IMR-90 (cell line): Measurements from ENCODE around the gene CLEC16A. TPM values are rescaled to one million over a fixed set of nuclear protein-coding genes. Genes with fewer than 3 reads are reported as not detected.

Experiments
- ATAC-seq: fragments of 200-7000 bp; cut with Tn5 transposase; 2 replicates; pipeline ENCODE4 v1.9.1; 2020; ENCODE audit warnings: low read depth, mild to moderate bottlenecking, moderate library complexity
- BruUV-seq: library from RNA; stranded (reverse); fragments of 400-500 nt; replicated peaks from 2 replicates; lab custom pipeline; 2021; lab: Mats Ljungman, UMichigan
- CTCF ChIA-PET: fragments of 300-600 bp; formaldehyde crosslinking; extraction: SDS; loops from one replicate; lab custom pipeline; 2021; ENCODE audit warnings: antibody characterized with exemption; lab: Yijun Ruan, JAX
- POLR2A ChIA-PET: fragments of 300-600 bp; sonication (Branson Sonifier 250); formaldehyde crosslinking; loops from one replicate; lab custom pipeline; 2022; ENCODE audit warnings: antibody characterized with exemption; ENCODE audit not compliant: unreplicated experiment; lab: Charles Lee
- DNase-seq: peaks from one replicate; pipeline ENCODE4 v3.0.0; 2013
- H2AFZ ChIP-seq: replicated peaks from 2 replicates; pipeline ENCODE3; 2013; ENCODE audit warnings: low read length, mild to moderate bottlenecking; ENCODE audit not compliant: poor library complexity
- H2AK5ac ChIP-seq: 2 replicates; pipeline ENCODE4 v1.6.1; 2013; ENCODE audit warnings: low read depth, low read length, inconsistent platforms
- H2AK9ac ChIP-seq: replicated peaks from 2 replicates; pipeline ENCODE3; 2013; ENCODE audit warnings: mild to moderate bottlenecking, low read depth, low read length, moderate library complexity; ENCODE audit not compliant: poor library complexity
- H2BK120ac ChIP-seq: 2 replicates; pipeline ENCODE4 v1.6.1; 2013; ENCODE audit warnings: low read depth, low read length, inconsistent platforms
- H2BK15ac ChIP-seq: 3 replicates; pipeline ENCODE4 v1.6.1; 2013; ENCODE audit warnings: low read depth, low read length, inconsistent platforms
- H2BK20ac ChIP-seq: 2 replicates; pipeline ENCODE4 v1.6.1; 2013; ENCODE audit warnings: low read depth, mild to moderate bottlenecking, inconsistent platforms, low read length, moderate library complexity
- H2BK5ac ChIP-seq: 2 replicates; pipeline ENCODE4 v1.6.1; 2013; ENCODE audit warnings: mild to moderate bottlenecking, low read depth, low read length, inconsistent platforms; ENCODE audit not compliant: poor library complexity, severe bottlenecking
- H3K14ac ChIP-seq: replicated peaks from 2 replicates; pipeline ENCODE4 v1.6.1; 2013; ENCODE audit warnings: low read depth, low read length, inconsistent platforms
- H3K18ac ChIP-seq: 2 replicates; pipeline ENCODE4 v1.6.1; 2013; ENCODE audit warnings: low read depth, low read length, control low read depth
- H3K23ac ChIP-seq: 2 replicates; pipeline ENCODE4 v1.6.1; 2013; ENCODE audit warnings: low read depth, low read length, inconsistent platforms
- H3K27ac ChIP-seq: 2 replicates; pipeline ENCODE4 v1.5.1; 2013; ENCODE audit warnings: mild to moderate bottlenecking, control low read depth, low read length; ENCODE audit not compliant: insufficient read depth
- H3K27me3 ChIP-seq: 2 replicates; pipeline ENCODE4 v1.6.1; 2013; ENCODE audit warnings: low read length; ENCODE audit not compliant: control insufficient read depth, insufficient read depth
- H3K36me3 ChIP-seq: 2 replicates; pipeline ENCODE4 v1.6.1; 2013; ENCODE audit warnings: low read length, mixed read lengths; ENCODE audit not compliant: control insufficient read depth, insufficient read depth
- H3K4ac ChIP-seq: 2 replicates; pipeline ENCODE4 v1.6.1; 2013; ENCODE audit warnings: low read depth, low read length, inconsistent platforms
- H3K4me1 ChIP-seq: 2 replicates; pipeline ENCODE4 v1.6.1; 2013; ENCODE audit warnings: low read length, mixed read lengths; ENCODE audit not compliant: control insufficient read depth, insufficient read depth
- H3K4me2 ChIP-seq: 2 replicates; pipeline ENCODE4 v1.6.1; 2013; ENCODE audit warnings: low read depth, mild to moderate bottlenecking, control low read depth, low read length, moderate library complexity
- H3K4me3 ChIP-seq: 2 replicates; pipeline ENCODE4 v1.5.1; 2013; ENCODE audit warnings: low read depth, mild to moderate bottlenecking, control low read depth, low read length, moderate library complexity; ENCODE audit not compliant: insufficient read depth
- H3K56ac ChIP-seq: 2 replicates; pipeline ENCODE4 v1.6.1; 2013; ENCODE audit warnings: low read length, inconsistent platforms; ENCODE audit not compliant: insufficient read depth; ENCODE audit errors: extremely low read depth
- H3K79me1 ChIP-seq, 2 experiments: 2 replicates each; pipeline ENCODE4 v1.6.1; 2013; ENCODE audit warnings: low read length in 2 of 2, inconsistent platforms in 1 of 2, low read depth in 1 of 2
- H3K9ac ChIP-seq: 2 replicates; pipeline ENCODE4 v1.6.1; 2013; ENCODE audit warnings: low read depth, low read length, control low read depth
- H3K9me1 ChIP-seq: 2 replicates; pipeline ENCODE4 v1.6.1; 2013; ENCODE audit warnings: low read length, inconsistent platforms; ENCODE audit not compliant: insufficient read depth
- H3K9me3 ChIP-seq: 2 replicates; pipeline ENCODE4 v1.6.1; 2013; ENCODE audit warnings: low read length; ENCODE audit not compliant: control insufficient read depth, insufficient read depth
- H4K20me1 ChIP-seq: 2 replicates; pipeline ENCODE4 v1.6.1; 2013; ENCODE audit warnings: low read length, inconsistent platforms; ENCODE audit not compliant: insufficient read depth
- H4K5ac ChIP-seq: 2 replicates; pipeline ENCODE4 v1.6.1; 2013; ENCODE audit warnings: mild to moderate bottlenecking, low read depth, low read length, control low read depth
- H4K8ac ChIP-seq, 2 experiments: 2 replicates each; pipeline ENCODE4 v1.6.1; 2013; ENCODE audit warnings: low read depth in 2 of 2, low read length in 2 of 2, control low read depth in 1 of 2, inconsistent platforms in 1 of 2
- H4K91ac ChIP-seq: 2 replicates; pipeline ENCODE4 v1.6.1; 2013; ENCODE audit warnings: low read depth, low read length, inconsistent platforms; ENCODE audit not compliant: insufficient read depth
- BHLHE40 ChIP-seq: fragments of 150-350 bp; IDR thresholded peaks from 2 replicates; pipeline ENCODE4 v1.6.1; 2016; ENCODE audit warnings: mild to moderate bottlenecking, low read depth, low read length
- CEBPB ChIP-seq: IDR thresholded peaks from 2 replicates; pipeline ENCODE4 v1.6.1; 2012; ENCODE audit warnings: low read depth, low read length, improper control_type of control experiment
- CHD1 ChIP-seq: IDR thresholded peaks from 2 replicates; pipeline ENCODE4 v1.6.1; 2012; ENCODE audit warnings: low read depth, low read length, improper control_type of control experiment
- FOS ChIP-seq: fragments of 150-350 bp; IDR thresholded peaks from 2 replicates; pipeline ENCODE4 v1.6.1; 2016; ENCODE audit warnings: low read depth, low read length
- MXI1 ChIP-seq: IDR thresholded peaks from 2 replicates; pipeline ENCODE4 v1.6.1; 2012; ENCODE audit warnings: low read depth, mild to moderate bottlenecking, low read length, moderate library complexity, borderline replicate concordance
- RFX5 ChIP-seq: IDR thresholded peaks from 2 replicates; pipeline ENCODE4 v1.8.0; 2012; ENCODE audit warnings: low read depth, mild to moderate bottlenecking, low read length, moderate library complexity
- SMC3 ChIP-seq: fragments of 150-350 bp; IDR thresholded peaks from 2 replicates; pipeline ENCODE4 v1.6.1; 2016; ENCODE audit warnings: low read depth, mild to moderate bottlenecking, antibody characterized with exemption, low read length, moderate library complexity
- WGBS, 2 experiments: methylation state at CpG; one replicate each; pipeline versions ENCODE4 v1.1.5 to v1.1.7; 2013; ENCODE audit warnings: missing lambda C conversion rate in 2 of 2; ENCODE audit not compliant: insufficient read length in 1 of 2; ENCODE audit errors: extremely low coverage in 2 of 2; 5-methylcytosine and 5-hydroxymethylcytosine counted together
- dilution Hi-C: fragments of 300-500 bp; cut with HindIII; formaldehyde crosslinking; loops from one replicate; pipeline ENCODE4 v1.14.3; 2018; ENCODE audit warnings: low sequenced_read_pairs; ENCODE audit not compliant: unreplicated experiment
- in situ Hi-C: fragments of 300-500 bp; cut with MboI; formaldehyde crosslinking; loops from 3 replicates; pipeline ENCODE4 v1.14.3; 2019; ENCODE audit warnings: low sequenced_read_pairs, inconsistent platforms, mixed read lengths
- intact Hi-C: fragments of 100-400 bp; cut with micrococcal nuclease; formaldehyde crosslinking; loops from 2 replicates; pipeline ENCODE4 v1.10.0; 2022
- polyA plus RNA-seq, 3 experiments: library from polyadenylated mRNA; depleted of rRNA; stranded (reverse); fragments of >200 nt; gene quantifications; 2 replicates each; pipeline ENCODE4 v1.2.3, GENCODE V29; 2012; ENCODE audit warnings: low replicate concordance in 1 of 3
- total RNA-seq: library from RNA; depleted of rRNA; stranded (reverse); fragments of >200 nt; gene quantifications from 2 replicates; pipeline ENCODE4 v1.2.3, GENCODE V29; 2012

CLEC16A gene
- total and polyA plus RNA-seq, 2 of the 4 experiments (the other 2 are of a cell fraction) = 15.9 to 16.5 TPM

GRCh38 chr16:10906482-10906881 lies 37.9 kb upstream of the CLEC16A start:
- intact Hi-C loops (no loop called here), in situ Hi-C loops (loop anchor here (25.0 kb wide), 1 partner anchor 644 kb away; no protein-coding TSS in a partner anchor), dilution Hi-C loops (no loop called here)
- Histone ChIP-seq H4K91ac (no peak overlapping the region), H3K4me2 (no peak overlapping the region), H3K23ac (no peak overlapping the region), H3K27me3 (peaks cover 16% of the 10 kb centered on the region), H3K9me1 (no peaks in the 10 kb centered on the region), H2AK9ac (no peak overlapping the region), H4K5ac (no peak overlapping the region), H4K20me1 (no peaks in the 10 kb centered on the region), H3K36me3 (no peaks in the 10 kb centered on the region), H4K8ac (no peak overlapping the region), H3K14ac (no peak overlapping the region), H2AFZ (no peak overlapping the region), H2BK15ac (no peak overlapping the region), H2BK120ac (no peak overlapping the region), H3K9ac (no peak overlapping the region), H2BK5ac (no peak overlapping the region), H3K4ac (no peak overlapping the region), H3K27ac (no peak overlapping the region), H2BK20ac (no peak overlapping the region), H3K9me3 (peaks cover 6% of the 10 kb centered on the region), H3K4me1 (no peaks in the 10 kb centered on the region), H3K79me1 (no peaks in the 10 kb centered on the region), H2AK5ac (no peak overlapping the region), H3K4me3 (no peak overlapping the region), H3K56ac (no peak overlapping the region), H3K18ac (no peak overlapping the region)
- ChIA-PET CTCF (no interaction called here), POLR2A (no interaction called here)
- TF ChIP-seq FOS = no peak
- no peak for TF ChIP-seq MXI1
- no peak for TF ChIP-seq CEBPB
- TF ChIP-seq CHD1 = no peak
- TF ChIP-seq SMC3 = no peak
- TF ChIP-seq BHLHE40 = no peak
- TF ChIP-seq RFX5 = no peak
- ATAC-seq (no peak), DNase-seq (no peak)
- BruUV-seq = no TSS peak
- 83% methylated on average over 16 of the region's 19 CpGs; no CpG with 5 or more reads in 1 of the 2 experiments for WGBS, 2 experiments
